Astrocyte (in vitro differentiated cells and primary cell): ENCODE measurements around the gene OGFOD3. TPM values are rescaled to one million over a fixed set of nuclear protein-coding genes. Genes with fewer than 3 reads are reported as not detected.

Experiments
- DNase-seq: peaks from one replicate; pipeline ENCODE4 v3.0.0-alpha.2; 2010; ENCODE audit warnings: low read depth
- FAIRE-seq: peaks from 2 replicates; lab custom pipeline; 2011; peaks lifted over from hg19 to GRCh38; lab: Jason Lieb, UNC
- H2AFZ ChIP-seq: 2 replicates; pipeline ENCODE4 v1.6.0; 2012; ENCODE audit warnings: low read depth, low read length, inconsistent platforms
- H3K27ac ChIP-seq: 2 replicates; pipeline ENCODE4 v1.5.1; 2011; ENCODE audit warnings: low read depth, low read length, inconsistent platforms
- H3K27me3 ChIP-seq: 2 replicates; pipeline ENCODE4 v1.6.0; 2011; ENCODE audit warnings: low read length, inconsistent platforms; ENCODE audit not compliant: insufficient read depth
- H3K36me3 ChIP-seq: 2 replicates; pipeline ENCODE4 v1.5.1; 2011; ENCODE audit warnings: low read length, inconsistent platforms; ENCODE audit not compliant: insufficient read depth
- H3K4me1 ChIP-seq: 2 replicates; pipeline ENCODE4 v1.5.1; 2011; ENCODE audit warnings: low read length, inconsistent platforms; ENCODE audit not compliant: insufficient read depth
- H3K4me2 ChIP-seq: 2 replicates; pipeline ENCODE4 v1.6.0; 2012; ENCODE audit warnings: low read length, inconsistent platforms
- H3K4me3 ChIP-seq: 2 replicates; pipeline ENCODE4 v1.5.1; 2011; ENCODE audit warnings: low read depth, mild to moderate bottlenecking, low read length, inconsistent platforms; ENCODE audit not compliant: insufficient read depth
- H3K79me2 ChIP-seq: 2 replicates; pipeline ENCODE4 v1.6.0; 2012; ENCODE audit warnings: mild to moderate bottlenecking, low read length, inconsistent platforms; ENCODE audit not compliant: insufficient read depth
- H3K9ac ChIP-seq: 2 replicates; pipeline ENCODE4 v1.6.0; 2012; ENCODE audit warnings: mild to moderate bottlenecking, low read length, inconsistent platforms
- H3K9me3 ChIP-seq: 2 replicates; pipeline ENCODE4 v1.5.1; 2012; ENCODE audit warnings: low read depth, mild to moderate bottlenecking, low read length, inconsistent platforms; ENCODE audit not compliant: insufficient read depth
- H4K20me1 ChIP-seq: 2 replicates; pipeline ENCODE4 v1.6.0; 2012; ENCODE audit warnings: low read length, inconsistent platforms; ENCODE audit not compliant: insufficient read depth
- H3K27ac Mint-ChIP-seq: one replicate; pipeline ENCODE4 v1.8.0; 2021; ENCODE audit warnings: mild to moderate bottlenecking, mixed read lengths; ENCODE audit not compliant: unreplicated experiment
- H3K27me3 Mint-ChIP-seq: one replicate; pipeline ENCODE4 v1.8.0; 2021; ENCODE audit warnings: low read depth, mixed read lengths; ENCODE audit not compliant: unreplicated experiment
- H3K36me3 Mint-ChIP-seq: one replicate; pipeline ENCODE4 v1.8.0; 2021; ENCODE audit warnings: low read depth, mixed read lengths; ENCODE audit not compliant: unreplicated experiment
- H3K4me1 Mint-ChIP-seq: one replicate; pipeline ENCODE4 v1.8.0; 2021; ENCODE audit warnings: low read depth, mixed read lengths; ENCODE audit not compliant: unreplicated experiment
- H3K4me3 Mint-ChIP-seq: one replicate; pipeline ENCODE4 v1.8.0; 2021; ENCODE audit warnings: mild to moderate bottlenecking, moderate library complexity, mixed read lengths; ENCODE audit not compliant: unreplicated experiment
- H3K9me3 Mint-ChIP-seq: one replicate; pipeline ENCODE4 v1.8.0; 2021; ENCODE audit warnings: mild to moderate bottlenecking, mixed read lengths; ENCODE audit not compliant: unreplicated experiment
- EZH2 ChIP-seq: IDR thresholded peaks from 2 replicates; pipeline ENCODE4 v1.6.1; 2012; ENCODE audit warnings: mild to moderate bottlenecking, low read length, inconsistent platforms; ENCODE audit not compliant: insufficient read depth
- total RNA-seq: library from RNA; stranded (reverse); gene quantifications from 2 replicates; pipeline ENCODE4 v1.2.1, GENCODE V29; 2021
- TF ChIP-seq, protein P1 (sequence below): IDR thresholded peaks from 2 replicates; pipeline ENCODE4 v1.5.1; 2011; ENCODE audit warnings: low read depth, mild to moderate bottlenecking, inconsistent platforms, low read length, moderate library complexity; ENCODE audit not compliant: insufficient read depth

OGFOD3 gene
- total RNA-seq, 1 donor from 2014 or later = 20.9 TPM

GRCh38 chr17:82369211-82369610, 49.2 kb downstream of the OGFOD3 start:
- TF ChIP-seq EZH2 = no peak
- TF ChIP-seq, protein P1, sequence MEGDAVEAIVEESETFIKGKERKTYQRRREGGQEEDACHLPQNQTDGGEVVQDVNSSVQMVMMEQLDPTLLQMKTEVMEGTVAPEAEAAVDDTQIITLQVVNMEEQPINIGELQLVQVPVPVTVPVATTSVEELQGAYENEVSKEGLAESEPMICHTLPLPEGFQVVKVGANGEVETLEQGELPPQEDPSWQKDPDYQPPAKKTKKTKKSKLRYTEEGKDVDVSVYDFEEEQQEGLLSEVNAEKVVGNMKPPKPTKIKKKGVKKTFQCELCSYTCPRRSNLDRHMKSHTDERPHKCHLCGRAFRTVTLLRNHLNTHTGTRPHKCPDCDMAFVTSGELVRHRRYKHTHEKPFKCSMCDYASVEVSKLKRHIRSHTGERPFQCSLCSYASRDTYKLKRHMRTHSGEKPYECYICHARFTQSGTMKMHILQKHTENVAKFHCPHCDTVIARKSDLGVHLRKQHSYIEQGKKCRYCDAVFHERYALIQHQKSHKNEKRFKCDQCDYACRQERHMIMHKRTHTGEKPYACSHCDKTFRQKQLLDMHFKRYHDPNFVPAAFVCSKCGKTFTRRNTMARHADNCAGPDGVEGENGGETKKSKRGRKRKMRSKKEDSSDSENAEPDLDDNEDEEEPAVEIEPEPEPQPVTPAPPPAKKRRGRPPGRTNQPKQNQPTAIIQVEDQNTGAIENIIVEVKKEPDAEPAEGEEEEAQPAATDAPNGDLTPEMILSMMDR = no peak
- Histone ChIP-seq H2AFZ (no peak overlapping the region), H3K27me3 (peaks cover 36% of the 10 kb centered on the region), H3K4me3 (no peak overlapping the region), H3K27ac (no peak overlapping the region), H3K4me1 (no peaks in the 10 kb centered on the region), H3K79me2 (no peaks in the 10 kb centered on the region), H3K9ac (no peak overlapping the region), H3K4me2 (no peak overlapping the region), H4K20me1 (no peaks in the 10 kb centered on the region), H3K9me3 (no peaks in the 10 kb centered on the region), H3K36me3 (no peaks in the 10 kb centered on the region)
- Mint-ChIP-seq H3K36me3 (no peaks in the 10 kb centered on the region), H3K27me3 (peaks cover 49% of the 10 kb centered on the region), H3K9me3 (no peaks in the 10 kb centered on the region), H3K4me3 (no peak overlapping the region), H3K4me1 (peaks cover 2% of the 10 kb centered on the region), H3K27ac (no peak overlapping the region)
- FAIRE-seq = no peak
- DNase-seq = no peak

- no peaks in the 10 kb centered on the region for H3K36me3 ChIP-seq
- H4K20me1 ChIP-seq = no peaks in the 10 kb centered on the region
- Mint-ChIP-seq H3K4me3 (no peak overlapping the region), H3K9me3 (no peaks in the 10 kb centered on the region), H3K4me1 (peaks cover 2% of the 10 kb centered on the region), H3K36me3 (no peaks in the 10 kb centered on the region), H3K27ac (no peak overlapping the region), H3K27me3 (peaks cover 51% of the 10 kb centered on the region)
- H3K4me3 ChIP-seq = no peak overlapping the region
- H3K27ac ChIP-seq = no peak overlapping the region
- no peak for TF ChIP-seq EZH2
- TF ChIP-seq, protein P1 = no peak
- no peaks in the 10 kb centered on the region for H3K79me2 ChIP-seq
- H3K4me1 ChIP-seq = no peaks in the 10 kb centered on the region
- FAIRE-seq (no peak), DNase-seq (no peak)
- no peak overlapping the region for H3K9ac ChIP-seq
- no peak overlapping the region for H2AFZ ChIP-seq
- no peaks in the 10 kb centered on the region for H3K9me3 ChIP-seq
- H3K4me2 ChIP-seq = no peak overlapping the region
- H3K27me3 ChIP-seq = peaks cover 32% of the 10 kb centered on the region
These were observed 50.5 kb downstream of the OGFOD3 start for GRCh38 chr17:82367724-82368524.

DNA sequence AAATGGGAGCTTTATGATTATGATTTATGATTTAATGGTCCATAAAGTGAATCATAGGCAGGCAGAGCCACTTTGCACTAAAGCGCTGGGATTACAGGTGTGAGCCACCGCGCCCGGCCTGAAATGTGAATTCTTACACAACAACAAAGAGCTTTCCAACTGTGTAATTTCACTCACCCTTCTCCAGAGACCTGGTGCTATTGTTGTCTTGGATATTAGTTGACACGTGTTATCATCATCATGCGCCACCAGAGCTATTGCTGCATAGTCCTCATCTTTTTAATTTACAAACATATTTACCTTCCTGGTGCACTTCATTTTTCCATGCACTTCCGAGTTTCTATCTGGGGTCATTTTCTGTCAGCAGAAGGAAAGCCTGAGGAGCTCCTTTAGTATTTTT, 51.6 kb downstream of the OGFOD3 start:
- H3K27ac ChIP-seq = no peak overlapping the region
- FAIRE-seq (no peak), DNase-seq (no peak)
- Mint-ChIP-seq H3K4me3 (no peak overlapping the region), H3K27me3 (peaks cover 49% of the 10 kb centered on the region), H3K36me3 (no peaks in the 10 kb centered on the region), H3K27ac (no peak overlapping the region), H3K4me1 (peaks cover 2% of the 10 kb centered on the region), H3K9me3 (no peaks in the 10 kb centered on the region)
- no peak overlapping the region for H3K4me2 ChIP-seq
- no peak overlapping the region for H2AFZ ChIP-seq
- TF ChIP-seq, protein P1 = no peak
- TF ChIP-seq EZH2 = no peak
- H3K79me2 ChIP-seq = no peaks in the 10 kb centered on the region
- no peaks in the 10 kb centered on the region for H3K9me3 ChIP-seq
- H3K4me3 ChIP-seq = no peak overlapping the region
- H4K20me1 ChIP-seq = no peaks in the 10 kb centered on the region
- H3K4me1 ChIP-seq = no peaks in the 10 kb centered on the region
- H3K9ac ChIP-seq = no peak overlapping the region
- H3K36me3 ChIP-seq = no peaks in the 10 kb centered on the region
- peaks cover 23% of the 10 kb centered on the region for H3K27me3 ChIP-seq
